Hepatocyte (in vitro differentiated cells): Measurements from ENCODE around the gene NUP155.
"Not testable (repeated sequence)": the region's sequence is repeated elsewhere in the genome, so short reads cannot be mapped to it uniquely, and the experiment has no call there.

Source experiments
- EZH2 ChIP-seq: fragments of 200-600 bp; sonication (generic); IDR thresholded peaks from 2 replicates; pipeline ENCODE4 v1.6.1; 2016; ENCODE audit warnings: antibody characterized with exemption, mild to moderate bottlenecking, borderline replicate concordance
- EZH2phosphoT487 ChIP-seq: fragments of 200-600 bp; sonication (generic); IDR thresholded peaks from one replicate; pipeline ENCODE4 v1.6.1; 2018; ENCODE audit warnings: antibody characterized with exemption, mild to moderate bottlenecking, low read depth, moderate library complexity; ENCODE audit not compliant: unreplicated experiment, severe bottlenecking
- TF ChIP-seq, protein P1 (sequence below): fragments of 200-600 bp; sonication (generic); IDR thresholded peaks from 2 replicates; pipeline ENCODE4 v1.5.1; 2016; ENCODE audit warnings: antibody characterized with exemption, mild to moderate bottlenecking; ENCODE audit not compliant: poor library complexity

DNA sequence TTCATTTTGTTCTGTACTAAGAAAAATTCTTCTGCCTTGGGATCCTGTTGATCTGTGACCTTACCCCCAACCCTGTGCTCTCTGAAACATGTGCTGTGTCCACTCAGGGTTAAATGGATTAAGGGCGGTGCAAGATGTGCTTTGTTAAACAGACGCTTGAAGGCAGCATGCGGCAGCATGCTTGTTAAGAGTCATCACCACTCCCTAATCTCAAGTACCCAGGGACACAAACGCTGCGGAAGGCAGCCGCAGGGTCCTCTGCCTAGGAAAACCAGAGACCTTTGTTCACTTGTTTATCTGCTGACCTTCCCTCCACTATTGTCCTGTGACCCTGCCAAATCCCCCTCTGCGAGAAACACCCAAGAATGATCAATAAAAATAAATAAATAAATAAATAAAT, 74.6 kb downstream of the NUP155 start:
- TF ChIP-seq, protein P1, sequence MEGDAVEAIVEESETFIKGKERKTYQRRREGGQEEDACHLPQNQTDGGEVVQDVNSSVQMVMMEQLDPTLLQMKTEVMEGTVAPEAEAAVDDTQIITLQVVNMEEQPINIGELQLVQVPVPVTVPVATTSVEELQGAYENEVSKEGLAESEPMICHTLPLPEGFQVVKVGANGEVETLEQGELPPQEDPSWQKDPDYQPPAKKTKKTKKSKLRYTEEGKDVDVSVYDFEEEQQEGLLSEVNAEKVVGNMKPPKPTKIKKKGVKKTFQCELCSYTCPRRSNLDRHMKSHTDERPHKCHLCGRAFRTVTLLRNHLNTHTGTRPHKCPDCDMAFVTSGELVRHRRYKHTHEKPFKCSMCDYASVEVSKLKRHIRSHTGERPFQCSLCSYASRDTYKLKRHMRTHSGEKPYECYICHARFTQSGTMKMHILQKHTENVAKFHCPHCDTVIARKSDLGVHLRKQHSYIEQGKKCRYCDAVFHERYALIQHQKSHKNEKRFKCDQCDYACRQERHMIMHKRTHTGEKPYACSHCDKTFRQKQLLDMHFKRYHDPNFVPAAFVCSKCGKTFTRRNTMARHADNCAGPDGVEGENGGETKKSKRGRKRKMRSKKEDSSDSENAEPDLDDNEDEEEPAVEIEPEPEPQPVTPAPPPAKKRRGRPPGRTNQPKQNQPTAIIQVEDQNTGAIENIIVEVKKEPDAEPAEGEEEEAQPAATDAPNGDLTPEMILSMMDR, result not testable (repeated sequence)
- TF ChIP-seq EZH2, EZH2phosphoT487: not testable (repeated sequence)
